Liver (tissue), 9 donors: ENCODE results near the gene TECTA. TPM values are rescaled to one million over a fixed set of nuclear protein-coding genes. Genes with fewer than 3 reads are reported as not detected.
"Not testable (repeated sequence)": the region's sequence is repeated elsewhere in the genome, so short reads cannot be mapped to it uniquely, and the experiment has no call there.

Source experiments
- DNase-seq: peaks from one replicate; pipeline ENCODE4 v3.0.0-alpha.2; 2017; ENCODE audit warnings: low spot score
- H3K27ac ChIP-seq, 2 donors: one replicate each; pipeline ENCODE4 v1.7.0; 2013; ENCODE audit warnings: inconsistent platforms in 2 of 2, low read length in 2 of 2, control low read depth in 1 of 2, low read depth in 1 of 2, mild to moderate bottlenecking in 1 of 2
- H3K27me3 ChIP-seq, 4 donors: one replicate each; pipeline versions ENCODE4 v1.6.1 to v1.7.0; 2013; ENCODE audit warnings: low read length in 3 of 4, inconsistent platforms in 1 of 4, mild to moderate bottlenecking in 1 of 4, moderate library complexity in 1 of 4; ENCODE audit not compliant: control insufficient read depth in 4 of 4, insufficient read depth in 4 of 4
- H3K36me3 ChIP-seq, 4 donors: one replicate each; pipeline versions ENCODE4 v1.6.1 to v1.7.0; 2013; ENCODE audit warnings: low read length in 3 of 4, mild to moderate bottlenecking in 3 of 4, low read depth in 1 of 4, moderate library complexity in 1 of 4; ENCODE audit not compliant: control insufficient read depth in 4 of 4, insufficient read depth in 3 of 4
- H3K4me1 ChIP-seq, 4 donors: one replicate each; pipeline versions ENCODE4 v1.6.1 to v1.7.0; 2013; ENCODE audit warnings: low read length in 3 of 4, mild to moderate bottlenecking in 3 of 4, moderate library complexity in 1 of 4; ENCODE audit not compliant: control insufficient read depth in 4 of 4, insufficient read depth in 4 of 4
- H3K4me3 ChIP-seq, 3 donors: one replicate each; pipeline versions ENCODE4 v1.6.1 to v1.7.0; 2013; ENCODE audit warnings: low read length in 3 of 3, control low read depth in 1 of 3, low read depth in 1 of 3, mild to moderate bottlenecking in 1 of 3
- H3K9ac ChIP-seq, 2 donors: one replicate each; pipeline ENCODE4 v1.7.0; 2013; ENCODE audit warnings: low read length in 2 of 2, mild to moderate bottlenecking in 2 of 2, moderate library complexity in 2 of 2, control low read depth in 1 of 2, low read depth in 1 of 2
- H3K9me3 ChIP-seq, 4 donors: one replicate each; pipeline versions ENCODE4 v1.6.1 to v1.7.0; 2013; ENCODE audit warnings: low read length in 3 of 4; ENCODE audit not compliant: control insufficient read depth in 4 of 4
- ATF3 ChIP-seq: IDR thresholded peaks from 2 replicates; pipeline ENCODE4 v1.6.1; 2016; ENCODE audit warnings: antibody characterized with exemption
- CTCF ChIP-seq: fragments of 150-350 bp; IDR thresholded peaks from 2 replicates; pipeline ENCODE4 v1.5.1; 2017; ENCODE audit warnings: improper control_type of control experiment, low read depth, low read length; ENCODE audit not compliant: missing input control
- EGR1 ChIP-seq, 2 donors: IDR thresholded peaks; 2 replicates each; pipeline ENCODE4 v1.6.1; 2016 to 2018; ENCODE audit warnings: antibody characterized with exemption in 2 of 2, low read depth in 2 of 2
- FOXA2 ChIP-seq: IDR thresholded peaks from 2 replicates; pipeline ENCODE4 v1.6.1; 2016; ENCODE audit warnings: antibody characterized with exemption
- GABPA ChIP-seq, 2 donors: IDR thresholded peaks in 1 of 2; conservative IDR thresholded peaks in 1 of 2; 2 replicates each; pipeline ENCODE4 v1.6.1; 2016; ENCODE audit warnings: antibody characterized with exemption in 2 of 2, mild to moderate bottlenecking in 1 of 2, moderate library complexity in 1 of 2
- HNF4A ChIP-seq, 2 donors: conservative IDR thresholded peaks; 2 replicates each; pipeline ENCODE4 v1.6.1; 2016; ENCODE audit warnings: antibody characterized with exemption in 2 of 2, mild to moderate bottlenecking in 2 of 2
- HNF4G ChIP-seq: IDR thresholded peaks from 2 replicates; pipeline ENCODE4 v1.6.1; 2016; ENCODE audit warnings: antibody characterized with exemption
- JUND ChIP-seq, 2 donors: IDR thresholded peaks; 2 replicates each; pipeline ENCODE4 v1.6.1; 2016; ENCODE audit warnings: antibody characterized with exemption in 2 of 2
- MAX ChIP-seq: IDR thresholded peaks from 2 replicates; pipeline ENCODE4 v1.6.1; 2016; ENCODE audit warnings: antibody characterized with exemption
- SP1 ChIP-seq: IDR thresholded peaks from 2 replicates; pipeline ENCODE4 v1.6.1; 2018; ENCODE audit warnings: antibody characterized with exemption, mild to moderate bottlenecking
- YY1 ChIP-seq: IDR thresholded peaks from 2 replicates; pipeline ENCODE4 v1.6.1; 2016; ENCODE audit warnings: antibody characterized with exemption, mild to moderate bottlenecking
- ZBTB33 ChIP-seq: IDR thresholded peaks from 2 replicates; pipeline ENCODE4 v1.6.1; 2016; ENCODE audit warnings: antibody characterized with exemption
- WGBS: extraction: QIAGEN DNeasy Blood & Tissue Kit; methylation state at CpG from one replicate; pipeline ENCODE4 v1.1.7; 2013; 5-methylcytosine and 5-hydroxymethylcytosine counted together
- polyA plus RNA-seq, 2 donors: library from polyadenylated mRNA; stranded (reverse) in 1 of 2; unstranded in 1 of 2; fragments of 200-250 nt in 1 of 2; fragments of >200 nt in 1 of 2; fragmentation: Nextera tagmentation in 1 of 2; extraction: Ambion mirVana in 1 of 2; gene quantifications; one replicate each; pipeline versions ENCODE4 v1.2.1 to v1.2.3, GENCODE V29; 2013 to 2015
- total RNA-seq, 2 donors: library from RNA; depleted of rRNA; stranded (reverse); fragments of >200 nt; gene quantifications; one replicate each; pipeline ENCODE4 v1.2.3, GENCODE V29; 2014
- donor health status: healthy.
- donor health status: healthy.
- donor health status: healthy.
- donor health status: healthy.
- donor health status: healthy.

The TECTA gene
- total and polyA plus RNA-seq, 4 donors, result 0.46 to 2.4 (median 0.73) TPM

GRCh38 chr11:121161349-121161917 is 60.4 kb downstream of the TECTA start:
- H3K27ac ChIP-seq, result no peak overlapping the region
- no peak for DNase-seq
- H3K4me3 ChIP-seq, result no peak overlapping the region
- no peaks in the 10 kb centered on the region for H3K4me1 ChIP-seq
- no peaks in the 10 kb centered on the region for H3K27me3 ChIP-seq
- H3K36me3 ChIP-seq, result no peaks in the 10 kb centered on the region
- H3K9ac ChIP-seq, result no peak overlapping the region
- TF ChIP-seq GABPA (IDR thresholded peaks at IDR 0.05 in 1 of 2, conservative IDR thresholded peaks at IDR 0.05 in 1 of 2) (no peak), YY1 (no peak), MAX (no peak), JUND (IDR thresholded peaks at IDR 0.05) (no peak), ZBTB33 (no peak), HNF4A (conservative IDR thresholded peaks at IDR 0.05) (no peak), FOXA2 (no peak)
- H3K9me3 ChIP-seq, result no peaks in the 10 kb centered on the region
- WGBS, result 81% methylated on average over 5 of the region's 5 CpGs

- TF ChIP-seq YY1 (no peak), EGR1 (IDR thresholded peaks at IDR 0.05; ENCODE audit: low read depth in 2 of 2) (no peak), SP1 (no peak), HNF4G (no peak), ATF3 (no peak), JUND (IDR thresholded peaks at IDR 0.05) (no peak), CTCF (no peak)
- H3K36me3 ChIP-seq, result no peaks in the 10 kb centered on the region
- 73% methylated on average over 6 of the region's 6 CpGs for WGBS
These were observed 62.7 kb downstream of the TECTA start for GRCh38 chr11:121163658-121164308.

GRCh38 chr11:121177629-121178028 is 76.6 kb downstream of the TECTA start:
- H3K27me3 ChIP-seq, H3K9ac ChIP-seq, DNase-seq, H3K36me3 ChIP-seq, H3K4me1 ChIP-seq, H3K4me3 ChIP-seq, H3K27ac ChIP-seq, H3K9me3 ChIP-seq: not testable (repeated sequence)
- 82% methylated on average over 10 of the region's 10 CpGs for WGBS

More at GRCh38 chr11:121163658-121164308, 62.7 kb downstream of the TECTA start:
- Histone ChIP-seq H3K4me1 (no peaks in the 10 kb centered on the region), H3K27ac (no peak overlapping the region), H3K27me3 (no peaks in the 10 kb centered on the region), H3K9ac (no peak overlapping the region), H3K9me3 (no peaks in the 10 kb centered on the region), H3K4me3 (no peak overlapping the region)
- no peak for DNase-seq
